NCI-H2171 treated with DMSO at 0.1 percent for 48 hours (cell line): Measurements from ENCODE around the gene NUP214.
"Not testable (repeated sequence)": the region's sequence is repeated elsewhere in the genome, so short reads cannot be mapped to it uniquely, and the experiment has no call there.

Source experiments
- DNase-seq: peaks from one replicate; lab custom pipeline; 2025; lab: John Stamatoyannopoulos, UW

Gene NUP214

DNA sequence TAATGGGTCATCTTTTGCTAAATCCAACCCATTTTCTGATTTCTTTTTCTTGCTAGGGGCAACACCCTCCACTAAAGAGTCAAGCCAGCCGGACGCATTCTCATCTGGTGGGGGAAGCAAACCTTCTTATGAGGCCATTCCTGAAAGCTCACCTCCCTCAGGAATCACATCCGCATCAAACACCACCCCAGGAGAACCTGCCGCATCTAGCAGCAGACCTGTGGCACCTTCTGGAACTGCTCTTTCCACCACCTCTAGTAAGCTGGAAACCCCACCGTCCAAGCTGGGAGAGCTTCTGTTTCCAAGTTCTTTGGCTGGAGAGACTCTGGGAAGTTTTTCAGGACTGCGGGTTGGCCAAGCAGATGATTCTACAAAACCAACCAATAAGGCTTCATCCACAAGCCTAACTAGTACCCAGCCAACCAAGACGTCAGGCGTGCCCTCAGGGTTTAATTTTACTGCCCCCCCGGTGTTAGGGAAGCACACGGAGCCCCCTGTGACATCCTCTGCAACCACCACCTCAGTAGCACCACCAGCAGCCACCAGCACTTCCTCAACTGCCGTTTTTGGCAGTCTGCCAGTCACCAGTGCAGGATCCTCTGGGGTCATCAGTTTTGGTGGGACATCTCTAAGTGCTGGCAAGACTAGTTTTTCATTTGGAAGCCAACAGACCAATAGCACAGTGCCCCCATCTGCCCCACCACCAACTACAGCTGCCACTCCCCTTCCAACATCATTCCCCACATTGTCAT is 72.0 kb downstream of the NUP214 start:
- no peak for DNase-seq

- DNase-seq, result no peak
These were observed 72.8 kb downstream of the NUP214 start for GRCh38 chr9:131198041-131198715.

DNA sequence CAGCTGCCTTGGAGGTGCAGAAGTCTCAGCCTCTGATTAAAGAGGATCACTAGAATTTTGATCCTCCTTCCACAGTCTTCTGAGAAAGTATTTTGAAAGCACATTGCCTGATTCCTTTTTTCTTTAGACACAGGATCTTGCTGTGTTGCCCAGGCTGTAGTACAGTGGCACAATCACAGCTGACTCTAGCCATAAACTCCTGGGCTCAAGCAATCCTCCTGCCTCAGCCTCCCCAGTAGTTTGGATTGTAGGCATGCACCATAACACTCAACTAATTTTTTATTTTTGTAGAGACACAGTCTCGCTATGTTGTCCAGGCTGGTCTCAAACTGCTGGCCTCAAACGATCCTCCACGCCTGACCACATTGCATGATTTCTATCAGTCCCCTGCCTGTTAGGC is 76.5 kb downstream of the NUP214 start:
- DNase-seq, result no peak

GRCh38 chr9:131203431-131204218 is 78.2 kb downstream of the NUP214 start:
- no peak for DNase-seq

DNA sequence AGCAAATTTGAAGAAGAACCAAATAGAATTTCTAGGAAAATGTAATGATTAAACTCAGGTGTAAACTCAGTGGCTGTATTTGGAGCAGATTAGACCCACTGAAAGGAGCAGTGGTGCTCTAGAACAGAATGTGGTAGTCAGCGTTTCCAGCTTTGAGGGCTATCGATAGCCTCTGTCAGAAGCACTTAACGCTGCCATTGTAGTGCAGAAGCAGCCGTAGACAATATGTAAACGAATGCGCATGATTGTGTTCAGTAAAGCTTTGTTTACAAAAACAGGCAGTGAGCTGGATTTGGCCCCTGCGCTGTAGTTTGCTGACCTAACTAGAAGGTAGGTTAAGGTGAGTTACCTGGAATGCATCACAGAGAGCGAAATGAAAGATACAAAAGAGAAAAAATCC is 78.9 kb downstream of the NUP214 start:
- no peak for DNase-seq

DNA sequence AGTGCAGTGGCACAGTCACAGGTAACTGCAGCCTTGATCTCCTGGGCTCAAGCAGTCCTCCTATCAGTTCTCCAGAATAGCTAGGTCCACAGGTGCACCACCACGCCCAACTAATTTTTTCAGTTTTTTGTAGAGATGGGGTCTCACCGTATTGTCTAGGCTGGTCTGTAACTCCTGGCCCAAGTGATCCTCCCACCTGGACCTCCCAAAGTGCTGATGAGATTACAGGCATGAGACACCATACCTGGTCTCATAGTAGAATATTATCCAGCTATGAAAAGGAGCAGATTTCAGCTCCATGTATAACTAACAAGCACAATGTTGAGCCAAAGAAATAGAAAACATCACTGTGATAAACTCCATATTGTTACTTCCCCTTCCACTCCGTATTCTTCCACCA is 81.1 kb downstream of the NUP214 start:
- DNase-seq, result no peak

GRCh38 chr9:131211920-131212319 is 86.5 kb downstream of the NUP214 start:
- not testable (repeated sequence) for DNase-seq

- no peak for DNase-seq
These were observed 89.0 kb downstream of the NUP214 start for GRCh38 chr9:131214286-131214856.

DNA sequence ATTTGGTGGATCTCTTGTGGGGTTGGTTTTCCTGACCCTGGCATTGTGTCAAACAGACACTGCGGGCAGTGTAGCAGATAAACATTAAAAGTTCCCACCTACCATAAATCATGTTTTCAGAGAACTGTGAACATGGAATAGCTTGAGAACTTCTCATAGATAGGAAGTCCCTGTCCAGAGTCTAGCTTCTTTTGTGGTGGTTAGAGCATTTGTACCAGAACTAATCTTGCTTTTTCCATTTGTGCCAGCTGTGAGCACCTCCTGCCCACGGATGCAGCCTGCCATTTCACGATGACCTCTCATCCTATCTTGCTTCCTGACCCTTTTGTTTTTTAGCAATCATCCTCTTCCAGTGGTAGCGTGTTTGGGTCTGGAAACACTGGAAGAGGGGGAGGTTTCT is 89.5 kb downstream of the NUP214 start:
- no peak for DNase-seq

DNA sequence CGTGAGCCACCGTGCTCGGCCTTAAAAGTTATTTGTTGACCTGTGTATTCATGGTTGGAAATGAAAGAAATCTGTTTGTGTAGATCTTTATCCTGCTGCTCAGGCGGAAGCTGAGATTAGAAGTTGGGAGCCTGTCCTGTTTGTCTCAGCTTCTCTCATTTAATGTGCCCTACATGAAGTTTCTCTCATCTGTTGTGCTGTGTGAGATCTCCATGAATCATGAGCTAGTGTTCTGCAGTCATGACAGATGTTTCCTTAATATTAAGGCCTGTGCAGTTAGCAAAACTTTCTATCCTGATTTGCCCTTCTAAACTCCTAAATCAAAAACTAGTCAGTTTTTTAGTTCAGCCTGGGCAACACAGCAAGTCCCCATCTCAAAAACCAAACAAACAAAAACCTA is 91.4 kb downstream of the NUP214 start:
- DNase-seq, result no peak

GRCh38 chr9:131217331-131218031 is 92.1 kb downstream of the NUP214 start:
- no peak for DNase-seq

- DNase-seq, result no peak
These were observed 93.0 kb downstream of the NUP214 start for GRCh38 chr9:131218370-131218769.

DNA sequence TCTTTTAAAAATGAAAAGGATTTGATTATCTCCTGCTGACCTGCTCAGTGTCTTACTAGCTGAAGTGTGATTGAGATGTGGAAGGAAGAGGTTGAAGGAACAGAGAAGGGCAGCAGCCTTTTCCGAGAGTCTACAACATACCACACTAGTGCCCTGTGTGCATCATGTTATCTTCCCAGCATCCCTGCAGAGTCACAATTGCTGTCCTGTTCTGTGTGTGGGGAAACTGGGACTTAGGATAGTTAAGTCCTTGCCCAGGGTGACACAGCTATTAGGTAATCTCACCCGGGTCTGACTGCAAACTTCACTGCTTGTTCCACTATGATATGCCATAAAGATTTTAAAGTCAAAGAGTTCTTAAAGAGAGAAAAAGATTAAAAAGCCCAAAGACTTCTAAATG is 95.1 kb downstream of the NUP214 start:
- DNase-seq, result no peak

GRCh38 chr9:131222460-131222859 is 97.1 kb downstream of the NUP214 start:
- DNase-seq, result no peak

GRCh38 chr9:131226226-131226625 is 100.8 kb downstream of the NUP214 start:
- DNase-seq, result no peak

- DNase-seq, result peak; percentile 87
These were observed 101.9 kb downstream of the NUP214 start for GRCh38 chr9:131227112-131227958.

- DNase-seq, result peak; percentile 42
These were observed 102.6 kb downstream of the NUP214 start for GRCh38 chr9:131227959-131228460.

DNA sequence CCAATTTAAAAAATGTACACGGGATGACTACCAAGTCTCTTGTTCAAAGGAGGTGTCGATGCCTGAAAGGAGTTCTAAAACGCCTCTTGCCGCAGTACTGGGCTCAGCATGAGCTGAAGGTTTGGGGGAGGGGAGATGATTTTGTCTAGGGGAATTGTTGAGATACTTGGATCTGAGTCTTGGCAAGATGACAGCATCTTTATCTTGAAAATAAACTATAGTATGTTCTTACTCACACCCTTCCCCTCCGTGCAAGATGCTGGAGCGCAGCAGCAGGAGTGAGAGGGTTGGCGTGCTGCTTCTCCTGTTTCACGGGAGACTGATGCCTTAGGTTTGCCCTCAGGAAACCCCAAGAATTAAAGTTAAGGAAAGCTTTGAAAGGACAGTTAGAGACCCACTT is 103.6 kb downstream of the NUP214 start:
- DNase-seq, result no peak

DNA sequence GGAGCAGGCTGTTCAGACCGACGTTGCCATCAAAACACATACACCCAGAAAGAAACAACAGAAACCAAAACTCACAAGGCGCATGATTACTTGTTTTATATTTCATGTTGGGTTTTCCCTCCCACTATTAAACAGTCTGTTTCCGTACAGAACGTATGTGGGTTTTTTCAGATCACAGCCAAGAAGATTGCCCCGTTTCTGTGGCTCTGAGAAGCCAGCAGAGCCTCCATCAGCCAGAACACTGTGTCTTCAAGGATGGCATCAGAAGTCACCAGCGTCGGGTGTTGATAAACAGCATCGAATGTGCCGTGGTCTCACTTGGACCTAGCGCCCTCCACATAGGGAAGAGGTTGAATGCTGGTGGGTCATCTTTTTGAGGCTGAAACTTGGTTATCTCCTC is 108.2 kb downstream of the NUP214 start:
- no peak for DNase-seq

GRCh38 chr9:131233995-131234394 is 108.6 kb downstream of the NUP214 start:
- DNase-seq, result no peak
